Stomach (tissue), 4 donors: ENCODE measurements around the gene MINK1.

Experiments
- CTCF ChIP-seq, 7 experiments: fragments of 450-650 bp in 4 of 7; fragments of 200-600 bp in 3 of 7; sonication (generic) in 3 of 7; IDR thresholded peaks; one replicate each; pipeline ENCODE4 v1.5.1; 2016 to 2019; ENCODE audit warnings: antibody characterized with exemption in 7 of 7, control low read depth in 2 of 7, mild to moderate bottlenecking in 1 of 7
- POLR2A ChIP-seq, 4 donors: fragments of 450-650 bp; IDR thresholded peaks; one replicate each; pipeline ENCODE4 v1.6.1; 2016; ENCODE audit warnings: antibody characterized with exemption in 4 of 4, control low read depth in 2 of 4, mild to moderate bottlenecking in 1 of 4, moderate library complexity in 1 of 4

- TF ChIP-seq CTCF (IDR thresholded peaks at IDR 0.05) = no peak
- no peak for TF ChIP-seq POLR2A (IDR thresholded peaks at IDR 0.05)
Measured at GRCh38 chr17:4944554-4945175, 111.5 kb downstream of the MINK1 start.
